Psoas muscle (tissue), 8 donors: ENCODE measurements around the gene MEG3. TPM values are rescaled to one million over a fixed set of nuclear protein-coding genes. Genes with fewer than 3 reads are reported as not detected.

Experiments
- ATAC-seq, 4 donors: fragments of 200-7000 bp; cut with Tn5 transposase; one replicate each; pipeline ENCODE4 v1.9.1; 2020; ENCODE audit warnings: moderate library complexity in 3 of 4, mild to moderate bottlenecking in 2 of 4
- DNase-seq, 2 donors: peaks; one replicate each; pipeline ENCODE4 v3.0.0-alpha.2; 2020
- H3K27ac ChIP-seq: fragments of 200-600 bp; one replicate; pipeline ENCODE4 v1.8.0; 2022
- H3K27me3 ChIP-seq, 3 donors: fragments of 200-600 bp in 1 of 3; one replicate each; pipeline versions ENCODE4 v1.6.1 to v1.8.0; 2013 to 2022; ENCODE audit warnings: low read length in 2 of 3, mild to moderate bottlenecking in 2 of 3, moderate library complexity in 1 of 3; ENCODE audit not compliant: insufficient read depth in 3 of 3
- H3K36me3 ChIP-seq, 2 donors: fragments of 200-600 bp in 1 of 2; one replicate each; pipeline versions ENCODE4 v1.6.1 to v1.8.0; 2013 to 2022; ENCODE audit warnings: low read depth in 1 of 2, mild to moderate bottlenecking in 1 of 2, moderate library complexity in 1 of 2; ENCODE audit not compliant: insufficient read depth in 1 of 2
- H3K4me1 ChIP-seq: fragments of 200-600 bp; one replicate; pipeline ENCODE4 v1.8.0; 2022
- H3K4me3 ChIP-seq: fragments of 200-600 bp; one replicate; pipeline ENCODE4 v1.8.0; 2022; ENCODE audit warnings: mild to moderate bottlenecking
- H3K9me3 ChIP-seq: fragments of 200-600 bp; one replicate; pipeline ENCODE4 v1.8.0; 2022
- CTCF ChIP-seq: fragments of 200-600 bp; IDR thresholded peaks from one replicate; pipeline ENCODE4 v1.8.0; 2022; ENCODE audit warnings: antibody characterized with exemption
- WGBS, 3 donors: extraction: QIAGEN DNeasy Blood & Tissue Kit; methylation state at CpG; one replicate each; pipeline versions ENCODE4 v1.1.6 to v1.1.7; 2013; 5-methylcytosine and 5-hydroxymethylcytosine counted together
- intact Hi-C, 2 donors: fragments of 100-400 bp; cut with DNase I; formaldehyde crosslinking; loops; one replicate each; pipeline versions ENCODE4 v1.11.0 to v1.14.2; 2022
- polyA plus RNA-seq, 3 donors: library from polyadenylated mRNA; stranded (reverse); fragments of 200-250 nt; gene quantifications; one replicate each; pipeline ENCODE4 v1.2.3, GENCODE V29; 2013
- total RNA-seq, 4 donors: library from RNA; stranded (reverse); fragmentation: NEBNext Ultra II Directional in 2 of 4; extraction: Animal tissue kit (Norgen Biotek cat#: 25700) in 2 of 4; gene quantifications; one replicate each; pipeline versions ENCODE4 v1.2.1 to v1.2.4, GENCODE V29; 2021 to 2023
- donor health status: healthy with polysubstance abuse.
- donor health status: DM: no; HTN: no; CAD: no; lungs with moderate emphysema.
- donor health status: Bipolar disorder and iron deficiency.
- donor health status: healthy.
- donor health status: DM: yes; HTN: yes; CAD: no.
- donor health status: DM: no; HTN: no; CAD: no.
- donor health status: DM: no; HTN: no; CAD: no.
- donor health status: DM: yes; HTN: yes; CAD: no.

Gene MEG3
- total and polyA plus RNA-seq, 7 donors = 17.8 to 52.6 (median 24.9) TPM

- no peak overlapping the region for H3K4me3 ChIP-seq
- intact Hi-C loops = no loop called here
- no peak overlapping the region for H3K27ac ChIP-seq
- 91 to 99% (median 94%) methylated on average over 14 of the region's 14 CpGs for WGBS, 3 donors
- TF ChIP-seq CTCF = no peak
- H3K9me3 ChIP-seq = no peaks in the 10 kb centered on the region
- no peak for ATAC-seq
- H3K4me1 ChIP-seq = no peaks in the 10 kb centered on the region
- H3K27me3 ChIP-seq = peaks cover 0 to 4% (median 3%) of the 10 kb centered on the region in 3 donors
- DNase-seq = peak in 1 of 2 donors; percentile 32
- H3K36me3 ChIP-seq = no peaks in the 10 kb centered on the region
Measured at GRCh38 chr14:100807496-100807895, 18.4 kb upstream of the MEG3 start.

GRCh38 chr14:100807979-100808734, 17.8 kb upstream of the MEG3 start:
- TF ChIP-seq CTCF = no peak
- ATAC-seq (no peak), DNase-seq (peak in 1 of 2 donors; percentile 12)
- Histone ChIP-seq H3K4me3 (no peak overlapping the region), H3K36me3 (no peaks in the 10 kb centered on the region), H3K4me1 (no peaks in the 10 kb centered on the region), H3K27ac (no peak overlapping the region), H3K9me3 (no peaks in the 10 kb centered on the region), H3K27me3 (peaks cover 0 to 4% (median 3%) of the 10 kb centered on the region in 3 donors)
- WGBS, 3 donors = 84 to 89% (median 89%) methylated on average over 16 of the region's 16 CpGs
- intact Hi-C loops = no loop called here

GRCh38 chr14:100810435-100810834, 15.5 kb upstream of the MEG3 start:
- H3K9me3 ChIP-seq = no peaks in the 10 kb centered on the region
- H3K4me1 ChIP-seq = no peaks in the 10 kb centered on the region
- intact Hi-C loops = no loop called here
- no peaks in the 10 kb centered on the region for H3K36me3 ChIP-seq
- peaks cover 0 to 14% (median 3%) of the 10 kb centered on the region in 3 donors for H3K27me3 ChIP-seq
- TF ChIP-seq CTCF = no peak
- no peak overlapping the region for H3K4me3 ChIP-seq
- ATAC-seq (no peak), DNase-seq (no peak)
- WGBS, 3 donors = 76 to 88% (median 82%) methylated on average over 7 of the region's 7 CpGs
- H3K27ac ChIP-seq = no peak overlapping the region

- H3K27ac ChIP-seq = no peak overlapping the region
- ATAC-seq (peak in 2 of 4 donors; percentile 25 to 44), DNase-seq (no peak)
- 51 to 72% (median 60%) methylated on average over 21 of the region's 21 CpGs for WGBS, 3 donors
- H3K27me3 ChIP-seq = peaks cover 0 to 14% (median 3%) of the 10 kb centered on the region in 3 donors
- TF ChIP-seq CTCF = no peak
- H3K36me3 ChIP-seq = no peaks in the 10 kb centered on the region
- H3K9me3 ChIP-seq = no peaks in the 10 kb centered on the region
- intact Hi-C loops = no loop called here
- no peak overlapping the region for H3K4me3 ChIP-seq
- H3K4me1 ChIP-seq = no peaks in the 10 kb centered on the region
Measured at GRCh38 chr14:100810861-100811461, 15.0 kb upstream of the MEG3 start.
